ENCODE measurements around the gene FFAR1.

Gene FFAR1

GRCh38 chr19:35347171-35347929 is at the start of gene FFAR1:
Gene FFAR1 (plus strand): TSS chr19:35347902. CDS start chr19:35351552, 3,650 bp downstream.
- no peak for DNase-seq

GRCh38 chr19:35297922-35298321 is 49.8 kb upstream of the FFAR1 start:
- DNase-seq, result no peak

GRCh38 chr19:35298561-35298972 is 49.1 kb upstream of the FFAR1 start:
- no peak for DNase-seq

GRCh38 chr19:35299523-35300338 is 48.0 kb upstream of the FFAR1 start:
- no peak for DNase-seq

- DNase-seq, result no peak
Observed at GRCh38 chr19:35300339-35300649, 47.4 kb upstream of the FFAR1 start.

GRCh38 chr19:35301961-35302360 is 45.7 kb upstream of the FFAR1 start:
- no peak for DNase-seq

GRCh38 chr19:35302446-35302845 is 45.3 kb upstream of the FFAR1 start:
- DNase-seq, result no peak

GRCh38 chr19:35303357-35303915 is 44.3 kb upstream of the FFAR1 start:
- no peak for DNase-seq

GRCh38 chr19:35304036-35304435 is 43.7 kb upstream of the FFAR1 start:
- no peak for DNase-seq

GRCh38 chr19:35305181-35305580 is 42.5 kb upstream of the FFAR1 start:
- no peak for DNase-seq

- no peak for DNase-seq
Observed at GRCh38 chr19:35306473-35307246, 41.0 kb upstream of the FFAR1 start.

- DNase-seq, result no peak
Observed at GRCh38 chr19:35307931-35308330, 39.8 kb upstream of the FFAR1 start.

GRCh38 chr19:35308910-35309309 is 38.8 kb upstream of the FFAR1 start:
- DNase-seq, result no peak

- DNase-seq, result no peak
Observed at GRCh38 chr19:35309481-35310279, 38.0 kb upstream of the FFAR1 start.

- no peak for DNase-seq
Observed at GRCh38 chr19:35310331-35310730, 37.4 kb upstream of the FFAR1 start.

- DNase-seq, result no peak
Observed at GRCh38 chr19:35310811-35311465, 36.8 kb upstream of the FFAR1 start.

- DNase-seq, result no peak
Observed at GRCh38 chr19:35311901-35312665, 35.6 kb upstream of the FFAR1 start.

GRCh38 chr19:35313587-35313986 is 34.1 kb upstream of the FFAR1 start:
- DNase-seq, result no peak

- DNase-seq, result no peak
Observed at GRCh38 chr19:35314031-35314430, 33.7 kb upstream of the FFAR1 start.

- no peak for DNase-seq
Observed at GRCh38 chr19:35314858-35315470, 32.7 kb upstream of the FFAR1 start.

- DNase-seq, result no peak
Observed at GRCh38 chr19:35315883-35316282, 31.8 kb upstream of the FFAR1 start.

All from fibroblast of skin of right quadriceps (primary cell).